Vagina (tissue), 2 donors: ENCODE measurements around the gene TJAP1. TPM values are rescaled to one million over a fixed set of nuclear protein-coding genes. Genes with fewer than 3 reads are reported as not detected.
A peak's percentile ranks its signal among the peaks of the same experiment; 100 is the strongest.

Source experiments
- DNase-seq, 2 donors: peaks; one replicate each; pipeline ENCODE4 v3.0.0-alpha.2; 2017; ENCODE audit errors: extremely low spot score in 2 of 2
- H3K27ac ChIP-seq: fragments of 200-600 bp; sonication (generic); one replicate; pipeline ENCODE4 v1.5.1; 2019
- H3K27me3 ChIP-seq: fragments of 200-600 bp; sonication (generic); one replicate; pipeline ENCODE4 v1.5.1; 2019
- H3K36me3 ChIP-seq, 2 donors: fragments of 200-600 bp; sonication (generic); one replicate each; pipeline ENCODE4 v1.5.1; 2017 to 2019
- H3K4me1 ChIP-seq: fragments of 200-600 bp; sonication (generic); one replicate; pipeline ENCODE4 v1.5.1; 2019
- H3K4me3 ChIP-seq, 2 donors: fragments of 200-600 bp; sonication (generic); 1 replicate in 1 of 2; 2 replicates in 1 of 2; pipeline ENCODE4 v1.5.1; 2016 to 2019
- H3K9me3 ChIP-seq: fragments of 200-600 bp; sonication (generic); one replicate; pipeline ENCODE4 v1.5.1; 2019
- POLR2A ChIP-seq, 2 donors: fragments of 450-650 bp; IDR thresholded peaks; one replicate each; pipeline ENCODE4 v1.6.1; 2017; ENCODE audit warnings: antibody characterized with exemption in 2 of 2, mild to moderate bottlenecking in 2 of 2, moderate library complexity in 2 of 2
- POLR2AphosphoS5 ChIP-seq, 2 donors: sonication (generic); formaldehyde crosslinking; IDR thresholded peaks; one replicate each; pipeline ENCODE4 v1.9.0; 2017; ENCODE audit warnings: antibody characterized with exemption in 2 of 2, mild to moderate bottlenecking in 2 of 2, low read depth in 1 of 2; ENCODE audit not compliant: insufficient read depth in 1 of 2
- intact Hi-C: fragments of 100-400 bp; cut with DNase I; formaldehyde crosslinking; loops from one replicate; pipeline ENCODE4 v1.15.1; 2023
- total RNA-seq: library from RNA; depleted of rRNA; stranded (reverse); fragments of >200 nt; gene quantifications from one replicate; pipeline ENCODE4 v1.2.3, GENCODE V29; 2016
- TF ChIP-seq, protein P1 (sequence below), 3 experiments: fragments of 450-650 bp in 2 of 3; fragments of 200-600 bp in 1 of 3; sonication (generic) in 1 of 3; IDR thresholded peaks; one replicate each; pipeline ENCODE4 v1.5.1; 2017 to 2019; ENCODE audit warnings: antibody characterized with exemption in 3 of 3, mild to moderate bottlenecking in 2 of 3, moderate library complexity in 2 of 3

TJAP1 gene
- total RNA-seq, 1 donor from 2014 or later = 27.5 TPM

DNA sequence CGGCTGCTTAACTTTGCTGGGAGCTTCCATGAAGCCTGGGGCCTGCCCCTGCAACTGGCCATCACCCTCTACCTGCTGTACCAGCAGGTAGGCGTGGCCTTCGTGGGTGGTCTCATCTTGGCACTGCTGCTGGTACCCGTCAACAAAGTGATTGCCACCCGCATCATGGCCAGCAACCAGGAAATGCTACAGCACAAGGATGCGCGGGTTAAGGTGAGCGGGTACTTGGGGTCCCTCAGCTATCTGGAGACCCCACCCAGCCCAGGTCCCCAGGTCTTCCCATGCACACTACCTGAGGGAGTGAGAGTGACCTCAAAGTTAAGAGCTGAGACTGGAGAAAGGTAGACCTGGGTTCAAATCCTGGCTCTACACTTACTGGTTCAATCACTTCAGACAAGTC, 44.2 kb upstream of the TJAP1 start:
- DNase-seq = no peak
- Histone ChIP-seq H3K4me1 (peaks cover 48% of the 10 kb centered on the region), H3K4me3 (no peak overlapping the region), H3K36me3 (no peaks in the 10 kb centered on the region), H3K27me3 (no peaks in the 10 kb centered on the region), H3K9me3 (no peaks in the 10 kb centered on the region), H3K27ac (no peak overlapping the region)
- TF ChIP-seq POLR2A (IDR thresholded peaks at IDR 0.05) (no peak), POLR2AphosphoS5 (IDR thresholded peaks at IDR 0.05; ENCODE audit: insufficient read depth in 1 of 2, low read depth in 1 of 2) (no peak)
- TF ChIP-seq, protein P1, sequence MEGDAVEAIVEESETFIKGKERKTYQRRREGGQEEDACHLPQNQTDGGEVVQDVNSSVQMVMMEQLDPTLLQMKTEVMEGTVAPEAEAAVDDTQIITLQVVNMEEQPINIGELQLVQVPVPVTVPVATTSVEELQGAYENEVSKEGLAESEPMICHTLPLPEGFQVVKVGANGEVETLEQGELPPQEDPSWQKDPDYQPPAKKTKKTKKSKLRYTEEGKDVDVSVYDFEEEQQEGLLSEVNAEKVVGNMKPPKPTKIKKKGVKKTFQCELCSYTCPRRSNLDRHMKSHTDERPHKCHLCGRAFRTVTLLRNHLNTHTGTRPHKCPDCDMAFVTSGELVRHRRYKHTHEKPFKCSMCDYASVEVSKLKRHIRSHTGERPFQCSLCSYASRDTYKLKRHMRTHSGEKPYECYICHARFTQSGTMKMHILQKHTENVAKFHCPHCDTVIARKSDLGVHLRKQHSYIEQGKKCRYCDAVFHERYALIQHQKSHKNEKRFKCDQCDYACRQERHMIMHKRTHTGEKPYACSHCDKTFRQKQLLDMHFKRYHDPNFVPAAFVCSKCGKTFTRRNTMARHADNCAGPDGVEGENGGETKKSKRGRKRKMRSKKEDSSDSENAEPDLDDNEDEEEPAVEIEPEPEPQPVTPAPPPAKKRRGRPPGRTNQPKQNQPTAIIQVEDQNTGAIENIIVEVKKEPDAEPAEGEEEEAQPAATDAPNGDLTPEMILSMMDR (IDR thresholded peaks at IDR 0.05) = no peak
- intact Hi-C loops = no loop called here

DNA sequence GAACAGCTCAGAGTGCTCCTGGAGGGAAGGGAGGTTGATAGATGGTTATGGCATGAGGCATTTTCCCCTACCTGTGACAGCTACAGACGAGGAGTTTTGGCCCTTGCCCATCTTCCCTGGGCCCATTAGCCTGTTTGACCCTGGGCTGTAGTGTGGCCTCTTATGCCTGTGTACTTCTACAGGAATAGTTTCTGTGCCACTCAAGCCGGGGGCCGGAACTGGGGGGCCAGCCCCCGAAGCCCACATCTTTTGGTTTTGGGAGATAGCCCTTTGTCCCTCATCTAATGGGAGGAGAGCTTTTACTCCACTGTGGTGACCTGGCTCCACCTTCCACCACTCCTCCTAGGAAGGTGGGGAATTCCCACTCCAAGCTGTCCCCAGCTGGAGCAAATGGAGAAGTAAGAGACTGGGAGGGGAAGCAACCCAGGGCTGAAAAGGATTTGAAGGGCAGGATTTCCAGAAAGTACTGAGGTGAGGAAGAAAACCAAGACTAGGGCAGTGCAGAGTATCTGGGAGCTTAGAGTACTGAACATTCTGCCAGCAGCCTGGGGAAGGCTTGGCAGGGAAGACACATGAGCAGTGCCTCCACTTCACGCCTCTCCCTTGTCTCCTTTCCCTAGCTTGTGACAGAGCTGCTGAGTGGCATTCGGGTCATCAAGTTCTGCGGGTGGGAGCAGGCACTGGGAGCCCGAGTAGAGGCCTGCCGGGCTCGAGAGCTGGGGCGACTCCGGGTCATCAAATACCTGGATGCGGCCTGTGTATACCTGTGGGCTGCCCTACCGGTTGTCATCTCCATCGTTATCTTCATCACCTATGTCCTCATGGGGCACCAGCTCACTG, 43.1 kb upstream of the TJAP1 start:
- Histone ChIP-seq H3K27me3 (no peaks in the 10 kb centered on the region), H3K9me3 (no peaks in the 10 kb centered on the region), H3K36me3 (no peaks in the 10 kb centered on the region), H3K4me1 (peaks cover 39% of the 10 kb centered on the region), H3K4me3 (no peak overlapping the region), H3K27ac (no peak overlapping the region)
- intact Hi-C loops = no loop called here
- no peak for DNase-seq
- TF ChIP-seq POLR2A (IDR thresholded peaks at IDR 0.05) (no peak), POLR2AphosphoS5 (IDR thresholded peaks at IDR 0.05; ENCODE audit: insufficient read depth in 1 of 2, low read depth in 1 of 2) (no peak)
- TF ChIP-seq, protein P1 (IDR thresholded peaks at IDR 0.05) = no peak

DNA sequence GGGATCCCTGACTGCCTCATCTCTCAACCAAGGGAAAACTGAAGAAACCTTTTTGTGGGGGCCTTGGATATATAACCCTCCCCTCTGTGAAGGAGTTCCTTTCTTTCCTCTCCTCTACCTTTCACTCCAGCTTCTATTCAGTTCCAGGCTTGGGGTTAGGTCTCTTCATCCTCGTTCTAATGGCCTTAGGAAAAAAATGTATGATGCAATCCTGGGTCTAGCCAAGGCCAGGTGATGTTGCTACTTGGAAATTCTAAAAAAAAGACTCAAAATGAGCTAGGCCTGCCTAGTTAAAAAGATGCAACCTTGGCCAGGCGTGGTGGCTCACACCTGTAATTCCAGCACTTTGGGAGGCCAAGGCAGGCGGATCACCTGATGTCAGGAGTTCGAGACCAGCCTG, 42.4 kb upstream of the TJAP1 start:
- H3K27me3 ChIP-seq = no peaks in the 10 kb centered on the region
- no peaks in the 10 kb centered on the region for H3K9me3 ChIP-seq
- no peak overlapping the region for H3K4me3 ChIP-seq
- intact Hi-C loops = no loop called here
- no peak for DNase-seq
- H3K4me1 ChIP-seq = peaks cover 32% of the 10 kb centered on the region
- H3K36me3 ChIP-seq = peaks cover 0 to 7% of the 10 kb centered on the region in 2 donors
- H3K27ac ChIP-seq = no peak overlapping the region
- TF ChIP-seq POLR2A (IDR thresholded peaks at IDR 0.05) = no peak
- no peak for TF ChIP-seq POLR2AphosphoS5 (IDR thresholded peaks at IDR 0.05; ENCODE audit: insufficient read depth in 1 of 2, low read depth in 1 of 2)
- TF ChIP-seq, protein P1 (IDR thresholded peaks at IDR 0.05) = no peak

DNA sequence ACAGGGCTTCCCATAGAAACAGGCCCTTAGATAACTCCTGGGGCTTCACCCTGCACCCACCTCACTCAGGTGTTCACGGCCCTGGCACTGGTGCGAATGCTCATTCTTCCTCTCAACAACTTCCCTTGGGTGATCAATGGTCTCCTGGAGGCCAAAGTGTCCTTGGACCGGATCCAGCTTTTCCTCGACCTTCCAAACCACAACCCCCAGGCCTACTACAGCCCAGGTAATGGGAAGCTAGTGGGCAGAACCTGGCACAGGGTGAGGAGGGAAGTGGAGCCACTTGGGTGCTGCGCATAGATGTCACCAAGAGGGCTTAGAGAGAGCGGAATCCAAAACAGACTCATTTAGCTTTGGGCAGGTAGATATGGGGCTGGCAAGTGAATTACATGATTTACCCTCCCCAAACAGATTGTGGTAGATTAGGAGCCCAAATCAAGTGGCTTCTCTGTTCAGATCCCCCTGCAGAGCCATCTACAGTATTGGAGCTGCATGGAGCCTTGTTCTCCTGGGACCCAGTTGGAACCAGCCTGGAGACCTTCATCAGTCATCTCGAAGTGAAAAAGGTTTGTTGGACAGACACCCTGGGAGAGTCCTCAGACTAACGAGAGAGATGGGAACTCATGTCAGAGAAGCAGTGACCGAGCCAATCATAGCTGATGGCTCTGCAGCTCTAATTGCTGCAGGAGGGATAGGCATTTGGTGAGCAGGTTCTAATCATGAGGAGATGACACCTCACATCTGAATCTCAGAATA, 41.5 kb upstream of the TJAP1 start:
- TF ChIP-seq, protein P1 (IDR thresholded peaks at IDR 0.05) = no peak
- TF ChIP-seq POLR2A (IDR thresholded peaks at IDR 0.05) = no peak
- intact Hi-C loops = no loop called here

More for the DNA sequence above, 41.5 kb upstream of the TJAP1 start:
- no peak overlapping the region for H3K4me3 ChIP-seq
- H3K27ac ChIP-seq = peak overlapping the region; percentile 65
- no peak for DNase-seq
- H3K36me3 ChIP-seq = peaks cover 0 to 14% of the 10 kb centered on the region in 2 donors
- H3K9me3 ChIP-seq = no peaks in the 10 kb centered on the region
- H3K27me3 ChIP-seq = no peaks in the 10 kb centered on the region
- peaks cover 28% of the 10 kb centered on the region for H3K4me1 ChIP-seq
